GM12873 (cell line): ENCODE results near the gene NAALADL1.

Experiments used
- TF ChIP-seq, protein P1 (sequence below): IDR thresholded peaks from 2 replicates; pipeline ENCODE4 v1.5.1; 2012; ENCODE audit warnings: low read depth, mild to moderate bottlenecking, moderate library complexity, low read length, control low read depth; ENCODE audit not compliant: insufficient read depth; ENCODE audit errors: missing control alignments

The NAALADL1 gene

DNA sequence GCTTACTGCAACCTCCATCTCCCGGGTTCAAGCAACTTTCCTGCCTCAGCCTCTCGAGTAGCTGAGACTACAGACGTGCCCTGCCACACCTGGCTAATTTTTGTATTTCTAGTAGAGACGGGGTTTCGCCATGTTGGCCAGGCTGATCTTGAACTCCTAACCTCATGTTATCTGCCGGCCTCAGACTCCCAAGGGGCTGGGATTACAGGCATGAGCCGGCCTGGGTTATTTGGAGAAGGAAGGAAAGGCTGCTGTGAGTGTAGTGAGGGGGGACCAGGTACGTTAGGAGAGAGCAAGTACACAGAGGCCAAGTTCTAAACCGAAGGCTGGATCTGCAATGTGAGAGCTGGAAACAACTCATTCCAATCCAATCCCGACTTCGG is 62.0 kb downstream of the NAALADL1 start:
- TF ChIP-seq, protein P1, sequence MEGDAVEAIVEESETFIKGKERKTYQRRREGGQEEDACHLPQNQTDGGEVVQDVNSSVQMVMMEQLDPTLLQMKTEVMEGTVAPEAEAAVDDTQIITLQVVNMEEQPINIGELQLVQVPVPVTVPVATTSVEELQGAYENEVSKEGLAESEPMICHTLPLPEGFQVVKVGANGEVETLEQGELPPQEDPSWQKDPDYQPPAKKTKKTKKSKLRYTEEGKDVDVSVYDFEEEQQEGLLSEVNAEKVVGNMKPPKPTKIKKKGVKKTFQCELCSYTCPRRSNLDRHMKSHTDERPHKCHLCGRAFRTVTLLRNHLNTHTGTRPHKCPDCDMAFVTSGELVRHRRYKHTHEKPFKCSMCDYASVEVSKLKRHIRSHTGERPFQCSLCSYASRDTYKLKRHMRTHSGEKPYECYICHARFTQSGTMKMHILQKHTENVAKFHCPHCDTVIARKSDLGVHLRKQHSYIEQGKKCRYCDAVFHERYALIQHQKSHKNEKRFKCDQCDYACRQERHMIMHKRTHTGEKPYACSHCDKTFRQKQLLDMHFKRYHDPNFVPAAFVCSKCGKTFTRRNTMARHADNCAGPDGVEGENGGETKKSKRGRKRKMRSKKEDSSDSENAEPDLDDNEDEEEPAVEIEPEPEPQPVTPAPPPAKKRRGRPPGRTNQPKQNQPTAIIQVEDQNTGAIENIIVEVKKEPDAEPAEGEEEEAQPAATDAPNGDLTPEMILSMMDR = no peak
